GM10266 (cell line): ENCODE measurements around the gene FAHD1.
A peak's percentile ranks its signal among the peaks of the same experiment; 100 is the strongest.

Experiments
- DNase-seq: peaks from one replicate; pipeline ENCODE4 v3.0.0; 2012; ENCODE audit errors: extremely low spot score
- TF ChIP-seq, protein P1 (sequence below): IDR thresholded peaks from 2 replicates; pipeline ENCODE4 v1.5.1; 2012; ENCODE audit warnings: mild to moderate bottlenecking, low read depth; ENCODE audit not compliant: control insufficient read depth, insufficient read depth; ENCODE audit errors: missing control alignments

The FAHD1 gene

DNA sequence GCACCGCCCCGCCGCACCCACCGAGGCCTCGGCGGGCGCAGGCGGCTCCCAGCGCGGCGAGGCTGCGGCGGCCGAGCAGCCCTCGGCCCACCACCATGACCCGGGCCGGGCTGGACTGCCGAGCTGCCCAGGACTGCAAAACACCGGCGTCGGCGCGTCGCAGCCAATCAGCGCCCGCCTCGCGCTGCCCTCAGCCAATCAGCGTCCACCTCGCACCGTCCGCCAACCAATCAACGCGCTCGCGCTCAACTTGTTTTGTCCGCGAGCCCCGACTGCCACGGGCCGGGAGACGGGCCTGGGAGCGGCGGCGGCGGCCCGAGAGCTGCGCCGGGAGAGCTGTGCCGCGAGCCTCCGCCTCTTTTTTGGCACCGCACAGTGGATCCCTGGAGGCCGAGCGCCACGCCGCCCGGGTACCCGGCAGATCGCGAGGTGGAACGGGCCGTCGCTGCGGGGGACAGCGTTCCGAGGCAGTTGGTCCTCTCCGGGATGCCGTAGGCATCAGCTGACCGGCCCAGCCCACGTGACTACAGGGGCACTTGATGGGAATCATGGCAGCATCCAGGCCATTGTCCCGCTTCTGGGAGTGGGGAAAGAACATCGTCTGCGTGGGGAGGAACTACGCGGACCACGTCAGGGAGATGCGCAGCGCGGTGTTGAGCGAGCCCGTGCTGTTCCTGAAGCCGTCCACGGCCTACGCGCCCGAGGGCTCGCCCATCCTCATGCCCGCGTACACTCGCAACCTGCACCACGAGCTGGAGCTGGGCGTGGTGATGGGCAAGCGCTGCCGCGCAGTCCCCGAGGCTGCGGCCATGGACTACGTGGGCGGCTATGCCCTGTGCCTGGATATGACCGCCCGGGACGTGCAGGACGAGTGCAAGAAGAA lies at the start of gene FAHD1, which contains the start of gene HAGH:
FAHD1 (plus strand) TSS at position 516 of the 883 bp plus-strand sequence; CDS start at position 549, 33 bp downstream.
HAGH (minus strand) TSS at position 135 of the 883 bp plus-strand sequence; CDS start at position 97, 38 bp downstream.
- peak; percentile 100 for DNase-seq
- TF ChIP-seq, protein P1, sequence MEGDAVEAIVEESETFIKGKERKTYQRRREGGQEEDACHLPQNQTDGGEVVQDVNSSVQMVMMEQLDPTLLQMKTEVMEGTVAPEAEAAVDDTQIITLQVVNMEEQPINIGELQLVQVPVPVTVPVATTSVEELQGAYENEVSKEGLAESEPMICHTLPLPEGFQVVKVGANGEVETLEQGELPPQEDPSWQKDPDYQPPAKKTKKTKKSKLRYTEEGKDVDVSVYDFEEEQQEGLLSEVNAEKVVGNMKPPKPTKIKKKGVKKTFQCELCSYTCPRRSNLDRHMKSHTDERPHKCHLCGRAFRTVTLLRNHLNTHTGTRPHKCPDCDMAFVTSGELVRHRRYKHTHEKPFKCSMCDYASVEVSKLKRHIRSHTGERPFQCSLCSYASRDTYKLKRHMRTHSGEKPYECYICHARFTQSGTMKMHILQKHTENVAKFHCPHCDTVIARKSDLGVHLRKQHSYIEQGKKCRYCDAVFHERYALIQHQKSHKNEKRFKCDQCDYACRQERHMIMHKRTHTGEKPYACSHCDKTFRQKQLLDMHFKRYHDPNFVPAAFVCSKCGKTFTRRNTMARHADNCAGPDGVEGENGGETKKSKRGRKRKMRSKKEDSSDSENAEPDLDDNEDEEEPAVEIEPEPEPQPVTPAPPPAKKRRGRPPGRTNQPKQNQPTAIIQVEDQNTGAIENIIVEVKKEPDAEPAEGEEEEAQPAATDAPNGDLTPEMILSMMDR: no peak

GRCh38 chr16:1777375-1778199 lies 49.4 kb upstream of the FAHD1 start:
- TF ChIP-seq, protein P1: no peak
- no peak for DNase-seq

DNA sequence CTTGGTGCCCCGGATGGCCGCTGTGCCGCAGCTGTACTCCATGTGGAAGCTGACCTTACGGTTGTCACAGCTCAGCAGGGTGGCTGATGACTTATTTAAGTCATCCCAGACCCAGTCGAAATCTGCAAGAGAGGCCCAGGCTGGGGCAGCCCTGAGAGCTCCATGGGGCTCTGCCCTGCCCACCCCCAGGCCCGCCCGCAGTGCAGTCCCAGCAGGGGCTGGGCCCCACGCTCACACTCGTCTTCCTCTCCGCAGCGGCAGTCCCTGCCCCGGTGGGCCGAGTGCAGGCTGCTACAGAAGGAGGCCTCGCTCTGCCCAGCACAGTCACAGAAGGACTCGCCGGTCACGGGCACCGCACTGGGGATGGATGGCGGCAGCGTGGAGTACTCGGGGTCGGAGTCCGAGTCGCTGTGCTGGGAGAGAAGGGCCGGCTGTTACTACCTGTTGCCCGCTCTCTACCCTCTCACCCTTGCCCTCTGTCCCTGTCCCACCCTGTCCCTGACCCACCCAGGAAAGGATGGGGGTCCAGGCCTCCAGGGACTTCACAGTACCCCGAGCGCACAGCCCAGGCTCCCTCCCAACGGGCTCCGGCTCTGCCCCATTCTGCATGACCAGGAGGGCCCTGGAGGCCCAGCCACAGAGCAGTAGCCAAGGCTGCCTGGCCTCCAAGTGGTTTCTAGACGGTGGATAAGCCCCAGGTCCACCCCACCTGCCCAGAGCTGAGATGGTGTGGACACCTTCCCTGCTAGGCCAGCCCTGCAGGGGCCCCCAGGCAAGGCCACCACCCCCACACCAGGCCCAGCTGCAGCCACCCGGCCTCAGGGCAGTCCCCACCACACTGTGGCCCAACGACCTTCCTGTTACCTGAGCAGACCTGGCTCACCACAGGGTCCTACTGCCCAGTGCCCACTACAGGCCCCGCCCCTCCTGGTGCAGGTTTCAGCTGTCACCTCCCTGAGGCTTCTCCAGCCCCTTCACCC lies 48.5 kb upstream of the FAHD1 start:
- TF ChIP-seq, protein P1: no peak
- no peak for DNase-seq

GRCh38 chr16:1779234-1779701 lies 47.7 kb upstream of the FAHD1 start:
- DNase-seq: no peak
- TF ChIP-seq, protein P1: no peak

DNA sequence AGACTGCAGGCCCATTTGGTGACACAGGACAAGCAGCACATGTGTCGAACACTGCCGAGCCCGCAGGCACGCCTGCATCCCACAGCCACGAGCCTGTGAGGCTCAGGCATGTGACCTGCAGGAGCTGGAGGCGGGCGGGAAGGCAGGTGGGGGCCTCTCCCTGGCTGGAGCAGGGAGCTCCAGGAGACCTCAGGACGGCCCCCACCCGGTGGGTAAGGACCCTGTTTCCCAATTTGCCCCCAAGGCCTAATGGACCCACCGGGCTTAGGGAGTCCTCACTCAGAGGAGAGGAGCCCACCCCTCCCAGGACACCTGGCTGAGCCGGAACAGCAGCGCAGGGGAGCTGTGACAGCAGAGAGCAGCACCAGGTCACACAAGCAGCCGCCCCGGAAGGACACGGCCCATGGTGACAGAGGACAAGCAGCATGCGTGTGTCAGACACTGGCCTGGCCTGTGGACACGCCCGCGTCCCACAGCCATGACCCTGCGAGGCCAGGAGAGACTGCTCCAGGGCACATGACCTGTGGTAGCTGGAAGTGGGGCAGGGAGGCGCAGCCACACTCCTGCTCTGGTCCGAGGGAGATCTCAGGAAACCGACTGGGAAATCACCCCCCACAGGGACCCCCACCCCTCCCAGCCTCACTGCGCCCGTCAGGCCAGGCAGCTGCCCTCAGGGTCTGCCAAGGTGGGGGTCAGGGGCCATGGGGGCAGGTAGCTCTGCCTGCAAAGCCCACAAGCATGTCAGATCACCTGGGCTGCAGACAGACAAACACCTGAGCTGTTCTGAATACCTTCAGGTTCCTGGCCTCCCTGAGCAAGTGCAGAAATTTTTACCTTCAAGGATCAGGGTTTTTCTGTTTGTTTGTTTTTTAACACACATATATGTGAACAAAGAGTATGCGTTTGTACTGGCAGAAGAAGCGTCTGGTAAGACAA lies 47.0 kb upstream of the FAHD1 start:
- TF ChIP-seq, protein P1: no peak
- DNase-seq: no peak
